Measurements from ENCODE around the gene ABCB6. TPM values are rescaled to one million over a fixed set of nuclear protein-coding genes. Genes with fewer than 3 reads are reported as not detected.
A peak's percentile ranks its signal among the peaks of the same experiment; 100 is the strongest.

The ABCB6 gene
- total and polyA plus RNA-seq, 2 donors (not counting 1 experiment from before 2014, with no cell fraction given) = 12.5 to 49.5 TPM

GRCh38 chr2:219245899-219246230, 27.1 kb upstream of the ABCB6 start:
- H2AFZ ChIP-seq (ENCODE audit: low read length) = no peak overlapping the region
- H3K4me2 ChIP-seq (ENCODE audit: extremely low read depth, insufficient read depth, low read length) = peak overlapping the region; percentile 92
- peaks cover 15% of the 10 kb centered on the region for H3K79me2 ChIP-seq (ENCODE audit: control insufficient read depth, insufficient read depth, low read length)
- H3K36me3 ChIP-seq (ENCODE audit: control insufficient read depth, insufficient read depth, low read length) = peaks cover 18% of the 10 kb centered on the region
- H3K27ac ChIP-seq (ENCODE audit: insufficient read depth, low read length) = peak overlapping the region; percentile 99
- peaks cover 18% of the 10 kb centered on the region for H3K4me1 ChIP-seq (ENCODE audit: control insufficient read depth, extremely low read depth, insufficient read depth, low read length)
- peak overlapping the region; percentile 98 for H3K9ac ChIP-seq (ENCODE audit: insufficient read depth, low read length)
- peak overlapping the region; percentile 87 to 95 (median 94) for H3K4me3 ChIP-seq (replicated peaks in 1 of 4; ENCODE audit: control extremely low read depth in 1 of 4, insufficient read depth in 1 of 4, low read depth in 3 of 4, low read length in 4 of 4)
- no peaks in the 10 kb centered on the region for H3K27me3 ChIP-seq (ENCODE audit: control insufficient read depth, insufficient read depth, low read length)
- no peaks in the 10 kb centered on the region for H4K20me1 ChIP-seq (ENCODE audit: control insufficient read depth, extremely low read depth, insufficient read depth, low read length)
- DNase-seq (ENCODE audit: low read depth in 2 of 2) = no peak
- TF ChIP-seq CTCF (conservative IDR thresholded peaks at IDR 0.05 in 1 of 2, IDR thresholded peaks at IDR 0.05 in 1 of 2; ENCODE audit: low read depth in 1 of 2, low read length in 2 of 2) = no peak
- TF ChIP-seq EZH2 (IDR thresholded peaks at IDR 0.05; ENCODE audit: low read length, missing control alignments) = no peak
- no peaks in the 10 kb centered on the region for H3K9me3 ChIP-seq (ENCODE audit: control insufficient read depth, insufficient read depth, low read depth, low read length)

DNA sequence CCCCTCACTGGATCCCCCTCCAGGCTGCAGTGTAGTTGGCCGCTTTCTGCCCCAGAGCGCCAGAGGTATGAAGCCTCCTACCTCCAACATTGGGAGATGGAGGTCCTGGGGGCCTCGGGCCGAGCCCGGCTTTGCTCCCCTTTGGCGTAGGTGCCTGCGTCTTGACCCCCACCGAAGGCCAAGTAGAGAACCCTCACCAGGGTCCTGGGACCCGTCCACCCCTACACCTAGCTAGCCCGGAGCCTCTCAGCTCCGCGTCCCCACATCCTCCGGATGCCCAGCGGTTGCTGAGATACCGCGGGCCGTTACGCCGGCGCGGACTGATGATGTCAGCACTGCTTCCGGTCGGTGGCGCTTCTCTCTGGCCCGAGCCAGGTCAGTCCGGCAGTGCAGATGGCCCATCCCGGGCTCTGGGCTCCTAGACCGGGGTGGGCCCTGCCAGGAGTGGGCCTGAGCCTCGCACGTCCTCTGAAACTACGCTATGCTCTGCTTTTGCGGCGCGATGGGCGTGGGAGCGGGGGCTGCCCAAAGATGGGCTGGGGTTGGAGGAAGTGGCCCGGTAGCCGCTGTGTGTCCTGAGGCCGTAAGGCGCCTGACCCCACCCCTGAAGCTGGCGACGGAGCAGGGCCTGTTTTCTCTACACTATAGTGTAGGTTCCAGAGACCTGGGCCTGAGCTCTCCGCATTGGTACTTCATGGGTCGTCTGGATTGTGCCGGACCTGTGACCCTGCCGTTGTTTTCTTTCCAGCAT, 26.6 kb upstream of the ABCB6 start, which contains the start of the genes GLB1L and STK16:
TSS of gene GLB1L (minus strand) at position 297 of the 751 bp plus-strand sequence. CDS start 1,871 bp downstream, outside the sequence.
TSS of gene STK16 (plus strand) at position 332 of the 751 bp plus-strand sequence. CDS start 521 bp downstream, outside the sequence.
- H3K4me1 ChIP-seq (ENCODE audit: control insufficient read depth, extremely low read depth, insufficient read depth, low read length) = peaks cover 17% of the 10 kb centered on the region
- peak within 1 kb of the TSS; percentile 92 for H3K4me2 ChIP-seq (ENCODE audit: extremely low read depth, insufficient read depth, low read length)
- peak within 1 kb of the TSS; percentile 86 for H2AFZ ChIP-seq (ENCODE audit: low read length)
- peak within 1 kb of the TSS; percentile 98 for H3K9ac ChIP-seq (ENCODE audit: insufficient read depth, low read length)
- no peaks in the 10 kb centered on the region for H3K27me3 ChIP-seq (ENCODE audit: control insufficient read depth, insufficient read depth, low read length)
- no peaks in the 10 kb centered on the region for H4K20me1 ChIP-seq (ENCODE audit: control insufficient read depth, extremely low read depth, insufficient read depth, low read length)
- peak within 1 kb of the TSS; percentile 99 for H3K27ac ChIP-seq (ENCODE audit: insufficient read depth, low read length)
- H3K4me3 ChIP-seq (replicated peaks in 1 of 4; ENCODE audit: control extremely low read depth in 1 of 4, insufficient read depth in 1 of 4, low read depth in 3 of 4, low read length in 4 of 4) = peak within 1 kb of the TSS; percentile 87 to 95 (median 94)
- peaks cover 14% of the 10 kb centered on the region for H3K36me3 ChIP-seq (ENCODE audit: control insufficient read depth, insufficient read depth, low read length)
- no peak for TF ChIP-seq CTCF (conservative IDR thresholded peaks at IDR 0.05 in 1 of 2, IDR thresholded peaks at IDR 0.05 in 1 of 2; ENCODE audit: low read depth in 1 of 2, low read length in 2 of 2)
- TF ChIP-seq EZH2 (IDR thresholded peaks at IDR 0.05; ENCODE audit: low read length, missing control alignments) = no peak
- H3K79me2 ChIP-seq (ENCODE audit: control insufficient read depth, insufficient read depth, low read length) = peaks cover 15% of the 10 kb centered on the region
- no peaks in the 10 kb centered on the region for H3K9me3 ChIP-seq (ENCODE audit: control insufficient read depth, insufficient read depth, low read depth, low read length)
- DNase-seq (ENCODE audit: low read depth in 2 of 2) = peak; percentile 89 to 94

- Histone ChIP-seq H3K79me2 (ENCODE audit: control insufficient read depth, insufficient read depth, low read length) (peaks cover 15% of the 10 kb centered on the region), H4K20me1 (ENCODE audit: control insufficient read depth, extremely low read depth, insufficient read depth, low read length) (no peaks in the 10 kb centered on the region), H3K4me3 (replicated peaks in 1 of 4; ENCODE audit: control extremely low read depth in 1 of 4, insufficient read depth in 1 of 4, low read depth in 3 of 4, low read length in 4 of 4) (peak overlapping the region; percentile 87 to 95 (median 94)), H3K27me3 (ENCODE audit: control insufficient read depth, insufficient read depth, low read length) (no peaks in the 10 kb centered on the region), H3K27ac (ENCODE audit: insufficient read depth, low read length) (peak overlapping the region; percentile 99), H3K4me2 (ENCODE audit: extremely low read depth, insufficient read depth, low read length) (peak overlapping the region; percentile 92), H3K36me3 (ENCODE audit: control insufficient read depth, insufficient read depth, low read length) (peaks cover 12% of the 10 kb centered on the region), H3K9ac (ENCODE audit: insufficient read depth, low read length) (peak overlapping the region; percentile 98), H3K9me3 (ENCODE audit: control insufficient read depth, insufficient read depth, low read depth, low read length) (no peaks in the 10 kb centered on the region), H2AFZ (ENCODE audit: low read length) (peak overlapping the region; percentile 86), H3K4me1 (ENCODE audit: control insufficient read depth, extremely low read depth, insufficient read depth, low read length) (peaks cover 12% of the 10 kb centered on the region)
- no peak for DNase-seq (ENCODE audit: low read depth in 2 of 2)
- TF ChIP-seq EZH2 (IDR thresholded peaks at IDR 0.05; ENCODE audit: low read length, missing control alignments) = no peak
- no peak for TF ChIP-seq CTCF (conservative IDR thresholded peaks at IDR 0.05 in 1 of 2, IDR thresholded peaks at IDR 0.05 in 1 of 2; ENCODE audit: low read depth in 1 of 2, low read length in 2 of 2)
These were observed 26.0 kb upstream of the ABCB6 start for GRCh38 chr2:219244789-219245147.

All from fibroblast of lung (primary cell).